GM21360 (cell line): ENCODE data around the gene TCF3.

Experiments
- ATAC-seq: cut with Tn5 transposase; IDR thresholded peaks from one replicate; pipeline ENCODE4 v1.9.1; 2021; ENCODE audit warnings: mild to moderate bottlenecking, moderate library complexity; ENCODE audit not compliant: unreplicated experiment

Gene TCF3

GRCh38 chr19:1613146-1613545 is 39.3 kb downstream of the TCF3 start:
- no peak for ATAC-seq

DNA sequence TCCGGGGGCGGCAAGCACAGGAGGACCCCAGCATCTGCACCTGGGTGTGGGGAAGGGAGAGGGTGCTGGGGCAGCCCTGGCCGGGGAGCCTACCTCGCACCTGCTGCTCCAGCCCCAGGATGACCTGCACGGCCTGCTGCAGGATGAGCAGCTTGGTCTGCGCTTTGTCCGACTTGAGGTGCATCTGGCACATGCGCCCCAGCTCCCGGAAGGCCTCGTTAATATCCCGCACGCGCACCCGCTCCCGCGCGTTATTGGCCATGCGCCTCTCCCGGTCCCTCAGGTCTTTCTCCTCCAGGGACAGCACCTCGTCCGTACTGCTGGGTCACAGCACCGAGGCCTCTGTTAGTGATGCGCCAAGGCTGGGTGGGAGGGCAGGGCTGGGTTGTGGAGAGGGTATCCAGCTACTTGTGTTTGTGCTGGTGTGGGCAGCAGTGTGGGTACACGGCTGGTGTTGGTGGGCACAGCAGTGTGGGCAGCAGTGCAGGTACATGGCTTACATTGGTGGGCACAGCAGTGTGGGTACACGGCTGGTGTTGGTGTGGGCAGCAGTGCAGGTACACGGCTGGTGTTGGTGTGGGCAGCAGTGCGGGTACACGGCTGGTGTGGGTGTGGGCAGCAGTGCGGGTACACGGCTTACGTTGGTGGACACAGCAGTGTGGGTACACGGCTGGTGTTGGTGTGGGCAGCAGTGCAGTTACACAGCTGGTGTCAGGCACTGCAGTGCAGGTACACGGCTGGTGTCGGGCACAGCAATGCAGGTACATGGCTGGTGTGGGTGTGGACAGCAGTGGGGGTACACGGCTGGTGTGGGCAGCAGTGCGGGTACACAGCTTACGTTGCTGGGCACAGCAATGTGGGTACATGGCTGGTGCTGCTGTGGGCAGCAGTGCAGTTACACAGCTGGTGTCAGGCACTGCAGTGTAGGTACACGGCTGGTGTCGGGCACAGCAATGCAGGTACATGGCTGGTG is 40.0 kb downstream of the TCF3 start:
- no peak for ATAC-seq

- no peak for ATAC-seq
Observed at GRCh38 chr19:1611353-1611752, 41.1 kb downstream of the TCF3 start.

GRCh38 chr19:1610579-1610978 is 41.8 kb downstream of the TCF3 start:
- ATAC-seq = no peak

DNA sequence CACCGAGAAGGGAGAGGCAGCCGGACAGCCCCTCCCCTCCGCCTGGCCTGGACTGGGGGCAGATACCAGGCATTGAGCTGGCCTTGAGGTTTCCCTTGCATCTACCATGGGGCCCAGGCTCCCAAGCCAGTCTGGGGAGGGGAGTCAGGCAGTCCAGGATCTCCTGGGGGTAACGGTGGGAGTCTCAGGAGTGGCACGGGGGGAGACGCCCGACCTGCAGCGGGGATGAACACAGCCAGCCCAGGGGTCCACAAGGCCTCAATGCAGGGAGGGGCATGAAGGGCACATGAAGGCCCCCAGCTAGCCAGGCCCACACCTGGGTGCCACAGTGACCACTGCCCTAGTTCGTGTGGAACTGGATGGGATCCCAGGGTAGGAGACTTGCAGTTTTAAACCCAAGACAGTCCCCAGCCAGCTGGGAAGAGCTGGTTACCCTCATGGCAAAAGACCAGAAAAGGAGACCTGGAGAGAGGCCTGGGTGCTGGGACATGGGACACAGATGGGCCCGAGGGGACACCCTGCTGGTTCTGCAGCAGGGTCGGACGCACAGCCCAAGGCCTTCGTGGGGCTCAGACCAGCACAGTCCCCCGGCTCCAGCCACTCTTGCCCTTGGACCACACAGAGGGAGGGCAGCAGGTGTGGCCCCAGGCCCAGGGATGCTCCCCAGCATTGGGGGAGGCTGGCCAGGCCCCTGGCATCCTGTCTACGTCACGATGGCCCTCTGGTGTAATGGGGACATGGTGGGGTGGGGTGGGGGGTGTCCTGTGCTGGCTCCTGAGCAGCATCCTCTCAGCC is 42.5 kb downstream of the TCF3 start:
- no peak for ATAC-seq

DNA sequence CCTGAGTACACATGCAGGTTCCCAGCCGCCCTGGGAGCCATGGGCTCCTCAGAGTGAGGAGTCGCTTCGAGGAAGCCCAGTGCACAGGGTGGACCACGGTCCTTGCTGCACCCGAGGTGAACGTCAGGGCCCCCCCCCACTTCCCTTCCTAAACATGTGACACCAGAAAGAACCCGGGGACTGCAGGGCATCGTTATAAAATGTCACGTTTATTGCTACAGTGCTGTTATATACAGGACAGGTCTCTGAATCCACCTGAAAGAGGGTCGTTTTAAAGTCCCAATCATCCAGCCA is 43.4 kb downstream of the TCF3 start:
- no peak for ATAC-seq

GRCh38 chr19:1608359-1609102 is 43.9 kb downstream of the TCF3 start:
- ATAC-seq = no peak

DNA sequence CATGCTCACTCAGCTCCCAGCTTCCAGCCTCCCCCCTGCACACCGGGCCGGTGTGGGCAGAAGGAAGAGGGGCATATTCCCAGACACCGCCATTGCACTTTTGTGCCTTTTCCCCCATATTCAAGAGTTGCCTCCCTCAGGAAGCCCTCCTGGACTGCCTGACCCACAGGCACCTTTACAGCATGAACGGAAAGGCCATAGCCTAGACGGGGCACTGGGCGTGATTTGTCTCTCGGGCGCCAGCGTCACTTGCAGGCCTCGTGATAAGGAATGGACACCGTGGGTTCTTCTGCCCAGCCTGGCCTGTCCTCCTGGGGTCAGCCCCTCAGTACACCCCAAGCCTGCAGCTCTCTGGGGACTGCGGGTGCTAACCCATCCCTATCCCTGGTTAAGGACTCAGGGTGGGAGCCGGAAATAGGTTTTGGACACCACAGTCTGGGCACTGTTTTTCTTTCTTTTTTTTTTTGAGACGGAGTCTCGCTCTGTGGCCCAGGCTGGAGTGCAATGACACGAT is 46.2 kb downstream of the TCF3 start:
- ATAC-seq = no peak

GRCh38 chr19:1605236-1606137 is 46.9 kb downstream of the TCF3 start, which contains the start of gene UQCR11:
TSS of gene UQCR11 (minus strand) at chr19:1605462. CDS start at chr19:1605409, 53 bp downstream.
- peak; percentile 79 for ATAC-seq

GRCh38 chr19:1602091-1602707 is 50.2 kb downstream of the TCF3 start:
- no peak for ATAC-seq

GRCh38 chr19:1601613-1602064 is 50.8 kb downstream of the TCF3 start:
- no peak for ATAC-seq

- no peak for ATAC-seq
Observed at GRCh38 chr19:1599460-1599846, 53.0 kb downstream of the TCF3 start.

DNA sequence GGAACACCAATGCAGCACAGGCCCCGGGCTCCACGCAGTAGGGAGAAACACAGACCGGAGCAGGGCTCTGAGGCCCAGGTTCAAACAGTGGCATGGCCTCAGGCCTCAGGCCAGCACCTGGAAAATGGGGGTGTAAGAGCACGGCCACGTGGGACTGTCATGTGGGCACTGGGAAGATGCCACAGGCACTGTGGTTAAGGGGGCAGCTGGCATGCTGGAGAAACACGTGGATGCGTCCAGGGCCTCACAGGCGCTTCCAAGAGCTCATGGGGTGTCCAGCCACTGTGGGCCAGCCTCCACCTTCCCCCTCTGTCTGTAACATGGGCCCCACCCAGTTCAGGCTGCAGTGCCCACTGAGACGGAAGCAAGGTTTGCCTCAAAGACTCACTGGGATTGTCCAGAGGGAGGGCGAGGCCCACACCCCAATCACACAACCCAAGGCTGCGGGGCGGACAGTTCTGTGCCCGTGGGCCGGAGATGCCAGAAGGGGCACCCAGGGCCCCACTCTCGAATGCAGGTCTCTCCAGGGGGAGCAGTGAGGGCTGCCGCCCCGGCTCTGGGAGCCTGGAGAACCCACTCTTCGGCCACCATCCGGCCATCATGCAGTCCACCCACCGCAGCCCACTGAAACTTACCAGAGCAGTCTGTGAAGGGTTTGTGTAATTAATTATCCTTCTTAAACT is 53.5 kb downstream of the TCF3 start:
- ATAC-seq = no peak

GRCh38 chr19:1593501-1593772 is 59.0 kb downstream of the TCF3 start:
- ATAC-seq = no peak

- peak; percentile 59 for ATAC-seq
Observed at GRCh38 chr19:1592755-1593500, 59.5 kb downstream of the TCF3 start, which contains the start of gene MBD3. TSS of gene MBD3 (minus strand) at chr19:1592865. CDS start at chr19:1592631, 234 bp downstream.

- peak; percentile 67 for ATAC-seq
Observed at GRCh38 chr19:1592024-1592754, 60.2 kb downstream of the TCF3 start.

- ATAC-seq = no peak
Observed at GRCh38 chr19:1591421-1592023, 60.9 kb downstream of the TCF3 start.
